Lower leg skin (tissue), 3 donors: ENCODE results near the gene CBFA2T3.

Source experiments
- CTCF ChIP-seq, 3 donors: fragments of 450-650 bp; IDR thresholded peaks; one replicate each; pipeline ENCODE4 v1.5.1; 2016; ENCODE audit warnings: antibody characterized with exemption in 3 of 3, mild to moderate bottlenecking in 3 of 3, moderate library complexity in 2 of 3
- POLR2A ChIP-seq, 2 donors: fragments of 450-650 bp; IDR thresholded peaks; one replicate each; pipeline ENCODE4 v1.6.1; 2016 to 2017; ENCODE audit warnings: antibody characterized with exemption in 2 of 2, mild to moderate bottlenecking in 1 of 2, moderate library complexity in 1 of 2

- TF ChIP-seq CTCF (IDR thresholded peaks at IDR 0.05) (no peak), POLR2A (IDR thresholded peaks at IDR 0.05) (no peak)
Measured at GRCh38 chr16:89012622-89012995, 35.6 kb upstream of the CBFA2T3 start.
